B cell (primary cell): ENCODE data around the gene CHD1. TPM values are rescaled to one million over a fixed set of nuclear protein-coding genes. Genes with fewer than 3 reads are reported as not detected.

Source experiments
- ATAC-seq: fragments of 200-7000 bp; cut with Tn5 transposase; one replicate; pipeline ENCODE4 v1.10.0; 2021; ENCODE audit warnings: low read depth, mild to moderate bottlenecking, moderate number of reproducible peaks, moderate library complexity
- CTCF ChIA-PET: fragments of 350-600 bp; sonication (Branson Sonifier 250); formaldehyde crosslinking; loops from one replicate; lab custom pipeline; 2021; ENCODE audit warnings: antibody characterized with exemption, inconsistent platforms; lab: Charles Lee
- POLR2A ChIA-PET: fragments of 350-600 bp; sonication (Branson Sonifier 250); formaldehyde crosslinking; loops from one replicate; lab custom pipeline; 2021; ENCODE audit warnings: antibody characterized with exemption; lab: Charles Lee
- DNase-seq: peaks from one replicate; pipeline ENCODE4 v3.0.0; 2013
- H2AFZ ChIP-seq: 2 replicates; pipeline ENCODE4 v1.6.1; 2012; ENCODE audit warnings: mild to moderate bottlenecking, low read depth, low read length; ENCODE audit not compliant: insufficient read depth, poor library complexity, severe bottlenecking
- H3K27ac ChIP-seq, 2 donors: 1 replicate in 1 of 2; 2 replicates in 1 of 2; pipeline ENCODE4 v1.5.1; 2012 to 2013; ENCODE audit warnings: low read length in 2 of 2, mild to moderate bottlenecking in 2 of 2, moderate library complexity in 1 of 2
- H3K27me3 ChIP-seq, 4 experiments: fragments of 200-600 bp in 1 of 4; sonication (generic) in 1 of 4; replicated peaks in 1 of 4; 1 replicate in 2 of 4; 2 replicates in 2 of 4; pipeline versions ENCODE4 v1.6.1 to v1.7.0; 2013 to 2016; ENCODE audit warnings: low read length in 3 of 4, mild to moderate bottlenecking in 2 of 4, mixed read lengths in 1 of 4, moderate library complexity in 1 of 4; ENCODE audit not compliant: insufficient read depth in 4 of 4, control insufficient read depth in 3 of 4; ENCODE audit errors: control extremely low read depth in 1 of 4
- H3K36me3 ChIP-seq, 2 experiments: replicated peaks in 1 of 2; 1 replicate in 1 of 2; 2 replicates in 1 of 2; pipeline versions ENCODE4 v1.6.1 to v1.7.1; 2013; ENCODE audit warnings: low read length in 1 of 2; ENCODE audit not compliant: insufficient read depth in 2 of 2, control insufficient read depth in 1 of 2; ENCODE audit errors: control extremely low read depth in 1 of 2, extremely low read depth in 1 of 2
- H3K4me1 ChIP-seq, 2 donors: fragments of 200-600 bp in 1 of 2; sonication (generic) in 1 of 2; 1 replicate in 1 of 2; 2 replicates in 1 of 2; pipeline versions ENCODE4 v1.5.1 to v1.6.1; 2013 to 2017; ENCODE audit warnings: low read length in 2 of 2; ENCODE audit not compliant: control insufficient read depth in 2 of 2, insufficient read depth in 2 of 2
- H3K4me2 ChIP-seq: replicated peaks from 2 replicates; pipeline ENCODE3; 2012; ENCODE audit warnings: mild to moderate bottlenecking, low read depth, low read length; ENCODE audit not compliant: poor library complexity, severe bottlenecking
- H3K4me3 ChIP-seq, 5 experiments: fragments of 200-600 bp in 1 of 5; sonication (generic) in 1 of 5; 1 replicate in 3 of 5; 2 replicates in 2 of 5; pipeline versions ENCODE4 v1.5.1 to v1.7.0; 2011 to 2016; ENCODE audit warnings: low read length in 4 of 5, mild to moderate bottlenecking in 4 of 5, low read depth in 2 of 5, control low read depth in 1 of 5, moderate library complexity in 1 of 5; ENCODE audit not compliant: insufficient read depth in 1 of 5; ENCODE audit errors: control extremely low read depth in 1 of 5, extremely low read depth in 1 of 5
- H3K79me2 ChIP-seq: fragments of 200-600 bp; sonication (generic); one replicate; pipeline ENCODE4 v1.6.0; 2016; ENCODE audit warnings: low read length; ENCODE audit not compliant: control insufficient read depth, insufficient read depth
- H3K9ac ChIP-seq: fragments of 200-600 bp; sonication (generic); 2 replicates; pipeline ENCODE4 v1.6.1; 2017; ENCODE audit warnings: mild to moderate bottlenecking, low read length, moderate library complexity
- H3K9me3 ChIP-seq, 3 donors: one replicate each; pipeline versions ENCODE4 v1.6.1 to v1.7.1; 2013; ENCODE audit warnings: low read length in 2 of 3; ENCODE audit not compliant: control insufficient read depth in 2 of 3, insufficient read depth in 1 of 3; ENCODE audit errors: control extremely low read depth in 1 of 3
- H4K20me1 ChIP-seq: 2 replicates; pipeline ENCODE4 v1.6.0; 2012; ENCODE audit warnings: mild to moderate bottlenecking, low read length; ENCODE audit not compliant: insufficient read depth, control insufficient read depth, poor library complexity, severe bottlenecking
- H3K27ac Mint-ChIP-seq: one replicate; pipeline ENCODE4 v1.8.0; 2021; ENCODE audit warnings: mixed read lengths
- H3K27me3 Mint-ChIP-seq: one replicate; pipeline ENCODE4 v1.8.0; 2021; ENCODE audit warnings: mixed read lengths
- H3K4me1 Mint-ChIP-seq: one replicate; pipeline ENCODE4 v1.8.0; 2021; ENCODE audit warnings: mixed read lengths
- H3K4me3 Mint-ChIP-seq: one replicate; pipeline ENCODE4 v1.8.0; 2021; ENCODE audit warnings: mixed read lengths
- H3K9me3 Mint-ChIP-seq: one replicate; pipeline ENCODE4 v1.8.0; 2022; ENCODE audit warnings: mixed read lengths; ENCODE audit not compliant: insufficient read depth
- CTCF ChIP-seq: fragments of 200-600 bp; IDR thresholded peaks from one replicate; pipeline ENCODE4 v1.8.0; 2022; ENCODE audit warnings: antibody characterized with exemption, mild to moderate bottlenecking
- EZH2 ChIP-seq: IDR thresholded peaks from 2 replicates; pipeline ENCODE4 v1.6.1; 2012; ENCODE audit warnings: borderline replicate concordance, low read depth, mild to moderate bottlenecking, moderate library complexity, low read length; ENCODE audit not compliant: insufficient read depth, poor library complexity, severe bottlenecking
- WGBS: methylation state at CpG from one replicate; pipeline ENCODE4 v1.1.5; 2013; ENCODE audit warnings: missing lambda C conversion rate; ENCODE audit not compliant: insufficient coverage; 5-methylcytosine and 5-hydroxymethylcytosine counted together
- intact Hi-C: fragments of 100-400 bp; cut with micrococcal nuclease; formaldehyde crosslinking; loops from one replicate; pipeline ENCODE4 v1.10.0; 2022
- polyA plus RNA-seq: library from polyadenylated mRNA; depleted of rRNA; stranded (reverse); fragments of >200 nt; gene quantifications from 2 replicates; pipeline ENCODE4 v1.2.3, GENCODE V29; 2012
- total RNA-seq, 2 donors: library from RNA; stranded (reverse); fragments of 120-200 nt in 1 of 2; gene quantifications; 1 replicate in 1 of 2; 2 replicates in 1 of 2; pipeline versions ENCODE4 v1.2.3 to v1.2.4, GENCODE V29; 2013 to 2022

CHD1 gene
- total and polyA plus RNA-seq, 2 donors (not counting 1 experiment from before 2014, with no cell fraction given): 27.8 to 91.4 TPM

- DNase-seq (no peak), ATAC-seq (no peak)
- H3K79me2 ChIP-seq: no peaks in the 10 kb centered on the region
- no peaks in the 10 kb centered on the region for H3K4me1 ChIP-seq
- no peak overlapping the region for H3K9ac ChIP-seq
- CTCF ChIA-PET: no interaction called here
- H4K20me1 ChIP-seq: no peaks in the 10 kb centered on the region
- WGBS: 94% methylated on average over 5 of the region's 6 CpGs
- no peaks in the 10 kb centered on the region for H3K27me3 Mint-ChIP-seq
- H3K4me1 Mint-ChIP-seq: no peaks in the 10 kb centered on the region
- no peak overlapping the region for H3K4me2 ChIP-seq
- no peak overlapping the region for H3K4me3 ChIP-seq
- H3K9me3 Mint-ChIP-seq: no peaks in the 10 kb centered on the region
- peaks cover 0 to 2% (median 0%) of the 10 kb centered on the region in 3 donors for H3K9me3 ChIP-seq
- no peak overlapping the region for H3K27ac Mint-ChIP-seq
- H2AFZ ChIP-seq: no peak overlapping the region
- H3K36me3 ChIP-seq: no peaks in the 10 kb centered on the region
- intact Hi-C loops: no loop called here
- H3K4me3 Mint-ChIP-seq: no peak overlapping the region
- POLR2A ChIA-PET: no interaction called here
- peaks cover 0 to 3% (median 0%) of the 10 kb centered on the region in 4 experiments for H3K27me3 ChIP-seq
- TF ChIP-seq CTCF (no peak), EZH2 (no peak)
- H3K27ac ChIP-seq: no peak overlapping the region
Observed at GRCh38 chr5:98816582-98817222, 112.1 kb downstream of the CHD1 start.

- no peak for TF ChIP-seq EZH2
- no peak for TF ChIP-seq CTCF
- intact Hi-C loops: no loop called here
- Histone ChIP-seq H2AFZ (no peak overlapping the region), H3K4me2 (no peak overlapping the region), H3K9ac (no peak overlapping the region), H3K4me1 (no peaks in the 10 kb centered on the region), H3K27me3 (peaks cover 0 to 3% (median 0%) of the 10 kb centered on the region in 4 experiments), H3K36me3 (no peaks in the 10 kb centered on the region), H4K20me1 (no peaks in the 10 kb centered on the region), H3K27ac (no peak overlapping the region), H3K9me3 (peaks cover 0 to 3% (median 0%) of the 10 kb centered on the region in 3 donors), H3K4me3 (no peak overlapping the region), H3K79me2 (no peaks in the 10 kb centered on the region)
- Mint-ChIP-seq H3K27me3 (no peaks in the 10 kb centered on the region), H3K9me3 (no peaks in the 10 kb centered on the region), H3K4me1 (no peaks in the 10 kb centered on the region), H3K27ac (no peak overlapping the region), H3K4me3 (no peak overlapping the region)
- WGBS: no CpG with 5 or more reads among the region's 3 CpGs
- ChIA-PET CTCF (no interaction called here), POLR2A (no interaction called here)
- ATAC-seq (no peak), DNase-seq (no peak)
Observed at GRCh38 chr5:98813755-98814154, 115.1 kb downstream of the CHD1 start.
